ENCODE measurements around the gene RPL38. TPM values are rescaled to one million over a fixed set of nuclear protein-coding genes. Genes with fewer than 3 reads are reported as not detected.

The RPL38 gene
- total RNA-seq, 1 donor from 2014 or later: 4,876 TPM

DNA sequence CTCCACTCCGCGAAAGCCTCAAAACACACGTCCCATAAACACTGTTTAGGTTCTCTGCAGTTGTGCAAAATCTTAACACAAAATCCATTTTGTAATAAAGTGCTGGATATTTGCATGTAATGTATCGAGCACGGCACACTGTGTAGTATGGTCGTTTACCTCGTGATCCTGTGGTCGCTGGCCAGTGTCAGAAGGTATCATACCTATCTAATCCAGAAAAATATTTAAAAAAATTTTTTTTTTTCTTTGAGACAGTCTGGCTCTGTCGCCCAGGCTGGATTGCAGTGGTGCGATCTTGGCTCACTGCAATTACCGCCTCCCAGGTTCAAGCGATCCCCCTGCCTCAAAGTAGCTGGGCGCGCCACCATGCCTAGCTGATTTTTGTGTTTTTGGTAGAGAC, 996 bp downstream of the RPL38 start:
- H3K4me1 ChIP-seq (ENCODE audit: control insufficient read depth in 3 of 3, insufficient read depth in 3 of 3, low read length in 3 of 3): peaks cover 30 to 49% (median 31%) of the 10 kb centered on the region in 3 donors
- H3K36me3 ChIP-seq (ENCODE audit: control insufficient read depth in 3 of 3, insufficient read depth in 3 of 3, low read length in 3 of 3): peaks cover 22 to 35% (median 28%) of the 10 kb centered on the region in 3 donors

DNA sequence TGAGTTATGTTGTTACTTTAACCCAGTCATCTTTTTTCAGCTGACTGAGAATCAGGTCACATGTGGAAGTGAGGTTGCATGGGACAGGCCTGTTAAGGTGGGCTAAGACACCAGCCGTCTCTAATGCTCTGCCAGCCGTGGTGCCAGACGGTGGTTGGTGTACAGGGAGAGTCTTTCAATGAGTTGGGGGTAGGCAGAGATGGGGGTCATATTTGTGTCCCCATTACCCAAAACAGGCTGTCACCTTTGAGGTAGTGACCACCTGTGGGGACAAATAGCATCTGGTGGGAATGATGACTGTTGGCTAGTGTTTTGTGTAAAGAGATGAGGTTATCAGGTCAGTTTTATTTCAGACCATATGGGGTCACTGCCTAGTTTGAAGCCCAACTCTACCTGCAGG, 1.8 kb downstream of the RPL38 start:
- peaks cover 37 to 54% (median 39%) of the 10 kb centered on the region in 3 donors for H3K4me1 ChIP-seq (ENCODE audit: control insufficient read depth in 3 of 3, insufficient read depth in 3 of 3, low read length in 3 of 3)
- H3K36me3 ChIP-seq (ENCODE audit: control insufficient read depth in 3 of 3, insufficient read depth in 3 of 3, low read length in 3 of 3): peaks cover 28 to 41% (median 35%) of the 10 kb centered on the region in 3 donors
- H3K9me3 ChIP-seq (ENCODE audit: control insufficient read depth in 3 of 3, low read length in 3 of 3): no peaks in the 10 kb centered on the region
- H3K4me3 ChIP-seq (ENCODE audit: low read length in 3 of 3): no peak overlapping the region
- peaks cover 5 to 23% (median 12%) of the 10 kb centered on the region in 3 donors for H3K27me3 ChIP-seq (ENCODE audit: control insufficient read depth in 3 of 3, insufficient read depth in 3 of 3, low read length in 3 of 3)
- H3K27ac ChIP-seq (ENCODE audit: low read depth, low read length): no peak overlapping the region
- peak overlapping the region in 1 of 3 donors; percentile 54 for H3K9ac ChIP-seq (ENCODE audit: low read depth in 1 of 3, low read length in 3 of 3)

More for the DNA sequence above, 996 bp downstream of the RPL38 start:
- no peaks in the 10 kb centered on the region for H3K9me3 ChIP-seq (ENCODE audit: control insufficient read depth in 3 of 3, low read length in 3 of 3)
- peak overlapping the region; percentile 84 for H3K27ac ChIP-seq (ENCODE audit: low read depth, low read length)
- peaks cover 10 to 29% (median 16%) of the 10 kb centered on the region in 3 donors for H3K27me3 ChIP-seq (ENCODE audit: control insufficient read depth in 3 of 3, insufficient read depth in 3 of 3, low read length in 3 of 3)
- H3K9ac ChIP-seq (ENCODE audit: low read depth in 1 of 3, low read length in 3 of 3): peak overlapping the region; percentile 91 to 97 (median 93)
- peak overlapping the region; percentile 79 to 95 (median 84) for H3K4me3 ChIP-seq (ENCODE audit: low read length in 3 of 3)

GRCh38 chr17:74206332-74206818, 2.9 kb downstream of the RPL38 start:
- H3K9me3 ChIP-seq (ENCODE audit: control insufficient read depth in 3 of 3, low read length in 3 of 3): no peaks in the 10 kb centered on the region
- H3K9ac ChIP-seq (ENCODE audit: low read depth in 1 of 3, low read length in 3 of 3): peak overlapping the region in 1 of 3 donors; percentile 28
- peaks cover 28 to 43% (median 37%) of the 10 kb centered on the region in 3 donors for H3K36me3 ChIP-seq (ENCODE audit: control insufficient read depth in 3 of 3, insufficient read depth in 3 of 3, low read length in 3 of 3)
- H3K4me1 ChIP-seq (ENCODE audit: control insufficient read depth in 3 of 3, insufficient read depth in 3 of 3, low read length in 3 of 3): peaks cover 47 to 65% (median 50%) of the 10 kb centered on the region in 3 donors
- no peak overlapping the region for H3K27ac ChIP-seq (ENCODE audit: low read depth, low read length)
- H3K27me3 ChIP-seq (ENCODE audit: control insufficient read depth in 3 of 3, insufficient read depth in 3 of 3, low read length in 3 of 3): peaks cover 0 to 12% (median 1%) of the 10 kb centered on the region in 3 donors
- no peak overlapping the region for H3K4me3 ChIP-seq (ENCODE audit: low read length in 3 of 3)

GRCh38 chr17:74210191-74211140, 7.0 kb downstream of the RPL38 start:
- Histone ChIP-seq H3K36me3 (ENCODE audit: control insufficient read depth in 3 of 3, insufficient read depth in 3 of 3, low read length in 3 of 3) (peaks cover 24 to 36% (median 30%) of the 10 kb centered on the region in 3 donors), H3K4me1 (ENCODE audit: control insufficient read depth in 3 of 3, insufficient read depth in 3 of 3, low read length in 3 of 3) (peaks cover 53 to 75% (median 59%) of the 10 kb centered on the region in 3 donors), H3K27ac (ENCODE audit: low read depth, low read length) (peak overlapping the region; percentile 4), H3K9me3 (ENCODE audit: control insufficient read depth in 3 of 3, low read length in 3 of 3) (no peaks in the 10 kb centered on the region), H3K4me3 (ENCODE audit: low read length in 3 of 3) (peak overlapping the region in 1 of 3 donors; percentile 29), H3K9ac (ENCODE audit: low read depth in 1 of 3, low read length in 3 of 3) (peak overlapping the region; percentile 33 to 88 (median 39)), H3K27me3 (ENCODE audit: control insufficient read depth in 3 of 3, insufficient read depth in 3 of 3, low read length in 3 of 3) (no peaks in the 10 kb centered on the region)

DNA sequence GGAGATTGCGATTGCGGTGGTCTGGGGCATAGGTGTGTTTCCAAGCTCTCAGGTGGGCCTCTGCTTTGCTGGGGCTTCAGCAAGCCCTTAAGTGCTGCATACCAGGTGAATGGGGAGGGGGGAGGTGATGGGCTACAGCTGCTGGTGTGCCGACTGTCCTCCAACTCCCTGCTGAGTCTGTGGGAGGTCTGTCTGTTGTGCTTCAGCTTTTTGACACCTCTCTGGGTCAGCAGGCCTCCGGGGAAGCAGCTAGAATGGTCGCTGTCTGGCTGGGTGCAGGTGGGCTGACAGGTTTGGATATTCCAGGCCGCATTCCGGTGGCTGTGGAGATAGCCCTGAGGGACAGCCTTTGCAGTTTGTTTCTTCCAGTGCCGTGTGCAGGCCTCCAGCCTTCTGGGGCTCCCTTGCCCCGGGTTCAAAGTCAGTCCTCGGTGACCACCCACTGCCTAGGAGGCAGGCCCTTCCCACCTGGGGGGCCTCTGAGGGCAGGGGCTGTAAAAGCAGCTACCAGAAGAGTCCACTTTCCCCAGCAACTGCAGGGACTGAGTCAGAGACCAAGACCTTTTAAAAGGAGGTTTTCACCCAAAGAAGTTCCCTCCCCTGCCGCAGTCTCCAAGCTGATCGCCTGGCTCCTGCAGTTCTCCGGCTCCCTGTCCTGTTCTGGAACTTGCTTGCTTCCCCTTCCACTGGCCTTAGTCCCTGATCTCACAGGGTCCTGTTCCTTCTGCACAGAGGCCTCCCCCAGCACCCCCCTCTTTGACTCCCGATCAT, 7.8 kb downstream of the RPL38 start:
- peaks cover 23 to 28% (median 24%) of the 10 kb centered on the region in 3 donors for H3K36me3 ChIP-seq (ENCODE audit: control insufficient read depth in 3 of 3, insufficient read depth in 3 of 3, low read length in 3 of 3)
- H3K9ac ChIP-seq (ENCODE audit: low read depth in 1 of 3, low read length in 3 of 3): peak overlapping the region; percentile 39 to 88 (median 84)
- peaks cover 58 to 77% (median 65%) of the 10 kb centered on the region in 3 donors for H3K4me1 ChIP-seq (ENCODE audit: control insufficient read depth in 3 of 3, insufficient read depth in 3 of 3, low read length in 3 of 3)
- peak overlapping the region; percentile 4 for H3K27ac ChIP-seq (ENCODE audit: low read depth, low read length)
- H3K27me3 ChIP-seq (ENCODE audit: control insufficient read depth in 3 of 3, insufficient read depth in 3 of 3, low read length in 3 of 3): no peaks in the 10 kb centered on the region
- H3K4me3 ChIP-seq (ENCODE audit: low read length in 3 of 3): peak overlapping the region; percentile 47 to 86 (median 83)
- H3K9me3 ChIP-seq (ENCODE audit: control insufficient read depth in 3 of 3, low read length in 3 of 3): no peaks in the 10 kb centered on the region

GRCh38 chr17:74211912-74212208, 8.4 kb downstream of the RPL38 start:
- H3K9ac ChIP-seq (ENCODE audit: low read depth in 1 of 3, low read length in 3 of 3): peak overlapping the region; percentile 63 to 88 (median 84)
- peaks cover 63 to 81% (median 70%) of the 10 kb centered on the region in 3 donors for H3K4me1 ChIP-seq (ENCODE audit: control insufficient read depth in 3 of 3, insufficient read depth in 3 of 3, low read length in 3 of 3)
- no peaks in the 10 kb centered on the region for H3K9me3 ChIP-seq (ENCODE audit: control insufficient read depth in 3 of 3, low read length in 3 of 3)
- no peaks in the 10 kb centered on the region for H3K27me3 ChIP-seq (ENCODE audit: control insufficient read depth in 3 of 3, insufficient read depth in 3 of 3, low read length in 3 of 3)
- H3K4me3 ChIP-seq (ENCODE audit: low read length in 3 of 3): peak overlapping the region; percentile 47 to 86 (median 83)
- peaks cover 21 to 25% (median 22%) of the 10 kb centered on the region in 3 donors for H3K36me3 ChIP-seq (ENCODE audit: control insufficient read depth in 3 of 3, insufficient read depth in 3 of 3, low read length in 3 of 3)
- H3K27ac ChIP-seq (ENCODE audit: low read depth, low read length): no peak overlapping the region

DNA sequence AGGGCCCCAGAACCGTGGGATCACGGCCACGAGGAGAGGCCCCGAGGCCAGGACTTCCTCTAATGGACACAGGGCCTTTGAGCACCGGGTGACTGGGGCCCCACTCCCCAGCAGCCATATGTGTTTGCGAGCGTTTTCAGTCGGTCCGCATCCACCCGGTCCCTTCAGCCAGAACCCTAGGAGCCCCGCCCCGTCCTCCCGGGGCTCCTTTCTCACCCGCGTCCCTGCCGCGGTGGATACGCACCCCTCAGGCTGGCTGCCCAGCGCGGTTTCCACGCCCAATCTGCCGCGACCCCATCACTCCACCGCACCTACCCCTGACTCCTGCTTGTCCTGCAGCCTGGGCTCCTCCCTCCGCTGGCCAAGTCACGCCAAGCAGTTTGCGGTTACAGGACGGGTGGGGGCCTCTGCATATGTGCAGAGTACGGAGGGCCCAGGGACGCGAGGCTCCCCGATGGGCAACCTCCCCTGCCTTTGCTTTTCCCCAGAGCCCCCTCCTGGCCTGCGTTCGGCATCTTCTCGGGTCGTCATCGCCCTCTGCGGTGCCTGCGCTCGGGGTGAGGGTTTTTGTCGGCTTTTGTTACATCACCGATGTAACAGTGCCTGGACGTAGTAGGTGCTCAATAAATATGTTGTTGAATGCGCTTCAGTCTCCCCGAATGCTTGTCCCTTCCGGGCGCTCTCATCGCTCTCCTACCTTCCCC, 8.9 kb downstream of the RPL38 start:
- Histone ChIP-seq H3K27me3 (ENCODE audit: control insufficient read depth in 3 of 3, insufficient read depth in 3 of 3, low read length in 3 of 3) (no peaks in the 10 kb centered on the region), H3K27ac (ENCODE audit: low read depth, low read length) (peak overlapping the region; percentile 98), H3K36me3 (ENCODE audit: control insufficient read depth in 3 of 3, insufficient read depth in 3 of 3, low read length in 3 of 3) (peaks cover 19 to 21% (median 20%) of the 10 kb centered on the region in 3 donors), H3K9ac (ENCODE audit: low read depth in 1 of 3, low read length in 3 of 3) (peak overlapping the region; percentile 63 to 88 (median 84)), H3K4me3 (ENCODE audit: low read length in 3 of 3) (peak overlapping the region; percentile 47 to 86 (median 83)), H3K4me1 (ENCODE audit: control insufficient read depth in 3 of 3, insufficient read depth in 3 of 3, low read length in 3 of 3) (peaks cover 68 to 83% (median 71%) of the 10 kb centered on the region in 3 donors), H3K9me3 (ENCODE audit: control insufficient read depth in 3 of 3, low read length in 3 of 3) (no peaks in the 10 kb centered on the region)

GRCh38 chr17:74212913-74213791, 9.7 kb downstream of the RPL38 start, which contains the start of gene TTYH2:
Gene TTYH2, plus strand, starts transcription at chr17:74213571. Its CDS starts 17 bp downstream, at chr17:74213588.
- H3K4me1 ChIP-seq (ENCODE audit: control insufficient read depth in 3 of 3, insufficient read depth in 3 of 3, low read length in 3 of 3): peaks cover 62 to 81% (median 68%) of the 10 kb centered on the region in 3 donors

More at GRCh38 chr17:74212913-74213791, 9.7 kb downstream of the RPL38 start, which contains the start of gene TTYH2:
- H3K36me3 ChIP-seq (ENCODE audit: control insufficient read depth in 3 of 3, insufficient read depth in 3 of 3, low read length in 3 of 3): peaks cover 16 to 19% (median 19%) of the 10 kb centered on the region in 3 donors
- H3K27ac ChIP-seq (ENCODE audit: low read depth, low read length): peak within 1 kb of the TSS; percentile 98
- peak within 1 kb of the TSS; percentile 84 to 97 (median 96) for H3K9ac ChIP-seq (ENCODE audit: low read depth in 1 of 3, low read length in 3 of 3)
- no peaks in the 10 kb centered on the region for H3K27me3 ChIP-seq (ENCODE audit: control insufficient read depth in 3 of 3, insufficient read depth in 3 of 3, low read length in 3 of 3)
- H3K4me3 ChIP-seq (ENCODE audit: low read length in 3 of 3): peak within 1 kb of the TSS; percentile 77 to 86 (median 83)
- H3K9me3 ChIP-seq (ENCODE audit: control insufficient read depth in 3 of 3, low read length in 3 of 3): no peaks in the 10 kb centered on the region
